Gastrocnemius medialis (tissue), 4 donors: ENCODE measurements around the gene MYLIP. TPM values are rescaled to one million over a fixed set of nuclear protein-coding genes. Genes with fewer than 3 reads are reported as not detected.

Experiments
- ATAC-seq, 2 donors: fragments of 150-250 bp; one replicate each; pipeline ENCODE4 v1.9.1; 2016
- DNase-seq, 2 donors: peaks; one replicate each; pipeline ENCODE4 v3.0.0-alpha.2; 2019
- H3K27ac ChIP-seq, 4 donors: fragments of 200-600 bp; sonication (generic); 1 replicate in 1 of 4; 2 replicates in 3 of 4; pipeline ENCODE4 v1.5.1; 2016 to 2018; ENCODE audit warnings: mild to moderate bottlenecking in 2 of 4, moderate library complexity in 1 of 4
- H3K27me3 ChIP-seq, 3 donors: fragments of 200-600 bp; sonication (generic) in 2 of 3; 1 replicate in 1 of 3; 2 replicates in 2 of 3; pipeline versions ENCODE4 v1.5.1 to v1.6.0; 2016 to 2019; ENCODE audit warnings: mild to moderate bottlenecking in 1 of 3, moderate library complexity in 1 of 3
- H3K36me3 ChIP-seq, 2 donors: fragments of 200-600 bp; sonication (generic) in 1 of 2; one replicate each; pipeline ENCODE4 v1.5.1; 2017 to 2018
- H3K4me1 ChIP-seq, 2 donors: fragments of 200-600 bp; sonication (generic) in 1 of 2; one replicate each; pipeline ENCODE4 v1.5.1; 2016 to 2017; ENCODE audit warnings: mild to moderate bottlenecking in 2 of 2
- H3K4me3 ChIP-seq, 4 donors: fragments of 200-600 bp; sonication (generic) in 3 of 4; 1 replicate in 1 of 4; 2 replicates in 3 of 4; pipeline ENCODE4 v1.5.1; 2016 to 2019; ENCODE audit warnings: mild to moderate bottlenecking in 2 of 4
- H3K9me3 ChIP-seq, 3 donors: fragments of 200-600 bp; sonication (generic) in 2 of 3; 1 replicate in 1 of 3; 2 replicates in 2 of 3; pipeline ENCODE4 v1.5.1; 2016 to 2019
- POLR2A ChIP-seq, 2 donors: fragments of 450-650 bp; IDR thresholded peaks; one replicate each; pipeline ENCODE4 v1.6.1; 2017; ENCODE audit warnings: antibody characterized with exemption in 2 of 2, mild to moderate bottlenecking in 2 of 2, moderate library complexity in 2 of 2
- in situ Hi-C, 4 donors: fragments of 200-750 bp; cut with MboI; loops; one replicate each; pipeline versions ENCODE4 v1.15.0 to v1.8.0; 2017; ENCODE audit warnings: low sequenced_read_pairs in 4 of 4
- intact Hi-C: fragments of 100-400 bp; cut with DNase I; formaldehyde crosslinking; loops from one replicate; pipeline ENCODE4 v1.15.1; 2023; ENCODE audit warnings: low total_unique reads
- total RNA-seq, 4 donors: library from RNA; depleted of rRNA; stranded (reverse); fragments of >200 nt; gene quantifications; one replicate each; pipeline versions ENCODE4 v1.1.0 to v1.2.3, GENCODE V29; 2016
- TF ChIP-seq, protein P1 (sequence below), 5 experiments: fragments of 450-650 bp in 3 of 5; fragments of 200-600 bp in 2 of 5; sonication (generic) in 2 of 5; IDR thresholded peaks in 4 of 5; conservative IDR thresholded peaks in 1 of 5; 1 replicate in 4 of 5; 2 replicates in 1 of 5; pipeline ENCODE4 v1.5.1; 2016 to 2019; ENCODE audit warnings: antibody characterized with exemption in 5 of 5, mild to moderate bottlenecking in 3 of 5, moderate library complexity in 3 of 5

Gene MYLIP
- total RNA-seq, 4 donors from 2014 or later = 8.9 to 28.6 (median 18.3) TPM

DNA sequence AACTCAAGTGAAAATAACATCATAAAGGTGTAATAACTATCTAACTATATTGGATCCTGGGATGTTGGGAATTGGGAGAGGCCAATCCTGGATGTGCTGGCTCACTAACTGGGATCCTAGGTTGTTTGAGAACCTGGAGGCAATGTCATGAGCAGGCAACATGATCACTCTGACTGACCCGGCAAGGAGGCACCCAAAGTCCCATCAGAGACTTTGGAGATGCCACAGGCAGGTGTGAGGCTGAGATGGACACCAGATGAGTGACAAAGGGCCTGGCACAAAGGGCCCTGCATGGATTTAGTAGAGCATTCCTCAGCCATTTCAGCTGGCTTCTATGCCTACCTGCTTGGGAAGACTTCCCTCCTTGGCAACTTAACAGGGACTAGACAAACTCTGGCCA is 38.4 kb upstream of the MYLIP start:
- no peaks in the 10 kb centered on the region for H3K27me3 ChIP-seq
- peaks cover 11 to 19% of the 10 kb centered on the region in 2 donors for H3K4me1 ChIP-seq
- H3K4me3 ChIP-seq = no peak overlapping the region
- H3K9me3 ChIP-seq = no peaks in the 10 kb centered on the region
- H3K36me3 ChIP-seq = no peaks in the 10 kb centered on the region
- TF ChIP-seq POLR2A (IDR thresholded peaks at IDR 0.05) = no peak
- TF ChIP-seq, protein P1, sequence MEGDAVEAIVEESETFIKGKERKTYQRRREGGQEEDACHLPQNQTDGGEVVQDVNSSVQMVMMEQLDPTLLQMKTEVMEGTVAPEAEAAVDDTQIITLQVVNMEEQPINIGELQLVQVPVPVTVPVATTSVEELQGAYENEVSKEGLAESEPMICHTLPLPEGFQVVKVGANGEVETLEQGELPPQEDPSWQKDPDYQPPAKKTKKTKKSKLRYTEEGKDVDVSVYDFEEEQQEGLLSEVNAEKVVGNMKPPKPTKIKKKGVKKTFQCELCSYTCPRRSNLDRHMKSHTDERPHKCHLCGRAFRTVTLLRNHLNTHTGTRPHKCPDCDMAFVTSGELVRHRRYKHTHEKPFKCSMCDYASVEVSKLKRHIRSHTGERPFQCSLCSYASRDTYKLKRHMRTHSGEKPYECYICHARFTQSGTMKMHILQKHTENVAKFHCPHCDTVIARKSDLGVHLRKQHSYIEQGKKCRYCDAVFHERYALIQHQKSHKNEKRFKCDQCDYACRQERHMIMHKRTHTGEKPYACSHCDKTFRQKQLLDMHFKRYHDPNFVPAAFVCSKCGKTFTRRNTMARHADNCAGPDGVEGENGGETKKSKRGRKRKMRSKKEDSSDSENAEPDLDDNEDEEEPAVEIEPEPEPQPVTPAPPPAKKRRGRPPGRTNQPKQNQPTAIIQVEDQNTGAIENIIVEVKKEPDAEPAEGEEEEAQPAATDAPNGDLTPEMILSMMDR (IDR thresholded peaks at IDR 0.05 in 4 of 5, conservative IDR thresholded peaks at IDR 0.05 in 1 of 5) = no peak
- in situ Hi-C loops = no loop called here
- DNase-seq = peak; percentile 23
- intact Hi-C loops = no loop called here
- H3K27ac ChIP-seq = peak overlapping the region in 2 of 4 donors; percentile 68 to 77
- peak; percentile 19 to 64 for ATAC-seq

GRCh38 chr6:16090920-16091319 is 38.0 kb upstream of the MYLIP start:
- H3K27me3 ChIP-seq = no peaks in the 10 kb centered on the region
- H3K36me3 ChIP-seq = no peaks in the 10 kb centered on the region
- in situ Hi-C loops (no loop called here), intact Hi-C loops (no loop called here)
- no peak for ATAC-seq
- TF ChIP-seq, protein P1 (IDR thresholded peaks at IDR 0.05 in 4 of 5, conservative IDR thresholded peaks at IDR 0.05 in 1 of 5) = no peak
- no peak for TF ChIP-seq POLR2A (IDR thresholded peaks at IDR 0.05)
- peak overlapping the region in 1 of 4 donors; percentile 77 for H3K27ac ChIP-seq
- peaks cover 11 to 19% of the 10 kb centered on the region in 2 donors for H3K4me1 ChIP-seq
- no peak overlapping the region for H3K4me3 ChIP-seq
- H3K9me3 ChIP-seq = no peaks in the 10 kb centered on the region
- DNase-seq = no peak

DNA sequence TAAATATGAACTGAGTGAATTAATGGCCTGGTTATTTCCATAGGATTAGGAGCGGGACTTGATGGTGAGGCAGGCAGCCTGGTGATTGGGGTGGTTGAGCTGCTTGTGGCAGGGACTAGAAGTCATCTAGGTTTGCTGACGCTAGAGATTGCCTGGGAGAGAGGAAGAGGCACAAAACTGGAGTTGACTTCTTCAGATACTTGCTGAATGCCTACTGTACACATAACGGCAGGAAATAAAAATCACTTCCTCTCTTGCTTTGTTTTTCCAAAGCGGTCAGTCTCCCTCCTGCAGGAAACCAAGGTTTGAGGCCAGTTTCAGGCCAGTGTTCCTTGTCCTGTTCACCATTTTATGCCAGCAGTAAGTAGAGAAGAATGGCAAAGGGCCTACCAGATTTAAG is 36.7 kb upstream of the MYLIP start:
- TF ChIP-seq, protein P1 (IDR thresholded peaks at IDR 0.05 in 4 of 5, conservative IDR thresholded peaks at IDR 0.05 in 1 of 5) = no peak
- TF ChIP-seq POLR2A (IDR thresholded peaks at IDR 0.05) = no peak
- ATAC-seq (no peak), DNase-seq (no peak)
- H3K27ac ChIP-seq = no peak overlapping the region
- peaks cover 11 to 15% of the 10 kb centered on the region in 2 donors for H3K4me1 ChIP-seq
- intact Hi-C loops = no loop called here
- no peaks in the 10 kb centered on the region for H3K27me3 ChIP-seq
- H3K4me3 ChIP-seq = no peak overlapping the region
- H3K36me3 ChIP-seq = no peaks in the 10 kb centered on the region
- no peaks in the 10 kb centered on the region for H3K9me3 ChIP-seq
- in situ Hi-C loops = no loop called here

- no peak for DNase-seq
- intact Hi-C loops (no loop called here), in situ Hi-C loops (no loop called here)
- Histone ChIP-seq H3K27ac (no peak overlapping the region), H3K4me3 (no peak overlapping the region), H3K9me3 (no peaks in the 10 kb centered on the region), H3K36me3 (no peaks in the 10 kb centered on the region), H3K27me3 (no peaks in the 10 kb centered on the region), H3K4me1 (peaks cover 11 to 14% of the 10 kb centered on the region in 2 donors)
- ATAC-seq = no peak
- TF ChIP-seq POLR2A (IDR thresholded peaks at IDR 0.05) = no peak
- TF ChIP-seq, protein P1 (IDR thresholded peaks at IDR 0.05 in 4 of 5, conservative IDR thresholded peaks at IDR 0.05 in 1 of 5) = no peak
Observed at GRCh38 chr6:16092990-16093389, 35.9 kb upstream of the MYLIP start.

DNA sequence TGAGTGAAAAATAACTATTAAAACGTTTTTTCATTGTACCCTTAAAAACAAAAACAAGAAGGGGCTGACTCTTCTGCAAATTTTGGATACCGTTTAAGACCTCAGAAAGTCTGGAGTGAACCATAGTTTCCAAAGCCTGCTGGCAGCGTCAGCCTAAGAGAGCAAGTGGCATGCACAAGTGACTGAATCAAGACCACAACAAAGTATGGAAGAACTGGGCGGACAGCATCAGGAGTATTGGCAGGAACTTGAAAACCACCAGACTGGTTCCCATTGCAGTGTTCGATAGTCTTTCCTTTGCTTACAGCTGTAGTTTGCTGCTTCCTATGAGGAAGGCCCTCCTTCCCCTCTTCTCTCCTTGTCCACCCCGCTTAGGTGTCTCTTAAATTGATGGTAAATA is 33.7 kb upstream of the MYLIP start:
- TF ChIP-seq, protein P1 (IDR thresholded peaks at IDR 0.05 in 4 of 5, conservative IDR thresholded peaks at IDR 0.05 in 1 of 5) = no peak
- no peak for TF ChIP-seq POLR2A (IDR thresholded peaks at IDR 0.05)
- in situ Hi-C loops = no loop called here
- Histone ChIP-seq H3K27ac (no peak overlapping the region), H3K4me3 (no peak overlapping the region), H3K9me3 (no peaks in the 10 kb centered on the region), H3K27me3 (no peaks in the 10 kb centered on the region), H3K4me1 (peaks cover 5 to 8% of the 10 kb centered on the region in 2 donors), H3K36me3 (no peaks in the 10 kb centered on the region)
- intact Hi-C loops = no loop called here
- DNase-seq (no peak), ATAC-seq (no peak)
